SK-MEL-5 (cell line): ENCODE results near the gene UROS. TPM values are rescaled to one million over a fixed set of nuclear protein-coding genes. Genes with fewer than 3 reads are reported as not detected.

ENCODE experiments used
- DNase-seq: peaks from one replicate; pipeline ENCODE4 v3.0.0-alpha.2; 2016; ENCODE audit warnings: low read depth, low spot score
- in situ Hi-C: cut with HindIII; loops from 2 replicates; pipeline ENCODE4 v1.10.0; 2016; ENCODE audit warnings: low sequenced_read_pairs, high pct_unique_total_duplicates, low pct_unique_long_range_greater_than_20kb
- total RNA-seq: library from RNA; depleted of rRNA; stranded (reverse); fragments of >200 nt; shearing (Covaris generic); gene quantifications from 2 replicates; pipeline ENCODE4 v1.2.3, GENCODE V29; 2014

The UROS gene
- total RNA-seq, 1 experiment from 2014 or later: 99.9 TPM

- in situ Hi-C loops: no loop called here
- no peak for DNase-seq
These were observed 23.4 kb downstream of the UROS start for GRCh38 chr10:125799451-125800182.

GRCh38 chr10:125797994-125798662, 24.9 kb downstream of the UROS start:
- in situ Hi-C loops: no loop called here

DNA sequence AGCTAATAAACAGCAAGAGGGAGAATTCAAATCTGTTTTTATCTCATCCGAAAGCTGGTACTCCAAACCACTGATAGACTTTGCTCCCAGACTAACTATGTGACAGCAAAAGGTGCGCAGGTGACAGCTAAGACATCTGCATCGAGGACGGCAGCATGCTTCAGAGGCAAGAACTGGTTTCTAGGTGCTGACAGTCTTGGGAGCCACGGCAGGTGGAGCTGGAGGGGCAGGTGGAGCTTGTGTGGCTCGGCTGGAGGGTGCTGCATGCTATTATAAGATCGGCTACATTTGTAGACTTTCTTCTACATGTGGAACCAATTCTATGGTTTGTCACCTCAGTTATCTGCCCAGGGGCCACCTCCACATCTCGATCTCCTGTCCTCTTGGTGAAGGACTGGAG, 25.6 kb downstream of the UROS start:
- no peak for DNase-seq
- in situ Hi-C loops: no loop called here

More at GRCh38 chr10:125797994-125798662, 24.9 kb downstream of the UROS start:
- no peak for DNase-seq

GRCh38 chr10:125795637-125796190, 27.3 kb downstream of the UROS start:
- DNase-seq: no peak
- in situ Hi-C loops: no loop called here

- in situ Hi-C loops: no loop called here
- DNase-seq: peak; percentile 59
These were observed 27.9 kb downstream of the UROS start for GRCh38 chr10:125795128-125795527.

DNA sequence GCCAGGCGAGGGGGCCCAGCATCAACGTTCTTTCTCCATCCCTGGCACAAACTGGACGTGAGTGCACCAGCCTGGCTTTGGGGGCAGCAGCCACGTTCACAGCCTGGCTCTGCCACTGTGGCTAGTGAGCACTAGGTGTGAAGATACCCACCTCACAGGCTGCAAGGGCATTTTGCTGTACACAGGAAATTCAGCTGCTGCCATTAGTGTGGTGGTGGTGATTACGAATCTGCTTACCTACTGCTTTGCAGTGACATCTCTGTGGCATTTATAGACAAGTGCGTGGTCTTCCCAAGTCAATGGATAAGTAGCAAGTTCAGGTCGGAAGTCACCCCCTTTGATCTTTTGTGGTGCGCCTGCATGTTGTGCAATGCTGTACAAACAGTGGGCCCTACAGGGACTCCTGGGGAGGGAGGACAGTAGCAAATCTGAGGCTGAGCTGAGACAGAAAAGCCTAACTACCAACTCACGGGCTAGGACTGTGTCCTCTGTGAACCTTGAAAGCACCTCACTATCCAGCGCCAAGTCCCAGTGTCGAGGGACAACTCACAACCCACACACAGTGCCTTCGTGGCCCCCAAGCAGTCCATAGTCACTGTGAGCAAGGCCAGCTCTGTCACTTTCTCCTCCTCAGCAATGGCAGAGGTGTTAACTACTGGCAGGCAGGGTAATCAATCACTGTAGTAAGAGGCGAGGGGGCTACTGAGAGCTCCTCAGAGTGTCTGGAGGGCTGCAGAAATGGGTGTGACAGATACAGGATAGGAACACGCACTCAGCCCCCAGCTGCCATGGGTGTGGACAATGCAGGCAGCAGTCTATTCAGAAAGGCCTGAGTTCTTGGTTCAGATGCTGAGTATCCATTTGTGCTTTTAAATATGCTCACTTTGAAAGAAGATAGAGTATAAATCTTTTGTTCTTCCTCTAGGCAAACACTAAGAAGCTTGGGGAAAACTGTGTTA, 30.4 kb downstream of the UROS start:
- in situ Hi-C loops: no loop called here
- no peak for DNase-seq

DNA sequence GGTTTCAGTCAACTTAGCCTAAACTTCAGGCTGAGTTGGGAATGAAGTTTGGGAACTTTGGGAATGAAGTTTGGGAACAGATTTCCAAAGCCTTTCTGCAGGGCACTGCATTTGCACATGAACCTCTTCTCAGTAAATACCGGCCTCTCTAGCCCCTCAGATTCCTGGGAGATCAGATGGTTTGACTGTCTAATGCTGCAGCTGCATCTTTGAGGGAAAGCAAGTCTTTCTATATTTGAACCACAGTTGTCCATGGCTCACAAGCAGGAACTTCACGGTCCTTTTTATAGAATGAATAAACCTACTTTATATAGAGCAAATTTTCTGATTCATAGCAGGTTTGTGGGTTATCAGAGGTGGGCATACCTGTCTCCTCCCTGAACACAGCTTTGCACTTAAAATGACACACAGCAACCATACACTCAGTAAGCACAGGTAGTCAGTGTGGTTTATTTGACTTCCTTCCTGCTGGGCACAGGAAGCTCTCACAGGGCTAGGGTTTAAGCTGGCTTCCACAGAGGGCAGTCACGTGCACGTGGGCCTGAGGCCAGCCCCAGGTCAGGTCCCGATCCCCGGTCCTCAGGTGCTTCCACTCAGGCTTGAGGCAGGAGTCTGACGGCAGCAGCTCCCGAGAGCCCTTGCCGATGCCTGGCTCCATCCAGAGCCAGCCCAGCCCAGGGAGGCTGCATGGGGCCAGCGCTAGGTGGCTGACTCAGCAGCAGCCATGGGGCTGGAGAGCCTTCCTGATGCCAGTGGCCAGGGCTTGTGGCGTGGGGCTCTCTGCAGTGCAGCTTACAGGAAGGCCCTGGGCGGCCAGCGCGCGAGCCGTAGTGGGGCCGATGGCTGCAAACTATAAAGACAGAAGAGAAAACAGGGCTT, 34.7 kb downstream of the UROS start:
- DNase-seq: no peak
- in situ Hi-C loops: no loop called here

DNA sequence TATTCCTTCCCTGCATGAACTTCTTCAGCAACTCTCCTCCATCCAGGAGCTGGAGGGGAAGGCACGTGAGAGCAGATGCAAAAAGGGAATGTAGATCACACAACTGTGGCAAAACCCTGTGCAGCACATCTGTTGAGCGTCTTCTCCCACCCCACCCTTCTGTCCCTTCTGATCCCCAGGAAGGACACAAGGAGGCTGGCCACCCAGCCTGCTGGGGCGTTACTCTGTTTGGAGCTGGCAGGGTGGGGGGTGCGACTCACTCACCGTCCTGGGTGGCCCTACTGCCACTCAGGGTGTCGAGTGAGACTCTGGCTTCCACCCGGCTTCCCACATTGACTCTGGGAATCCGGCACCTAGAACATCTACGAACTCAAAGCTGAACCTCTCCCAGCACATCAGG, 37.3 kb downstream of the UROS start:
- DNase-seq: no peak

GRCh38 chr10:125783957-125784356, 39.1 kb downstream of the UROS start:
- in situ Hi-C loops: no loop called here
- no peak for DNase-seq

More for the DNA sequence above, 37.3 kb downstream of the UROS start:
- in situ Hi-C loops: no loop called here

DNA sequence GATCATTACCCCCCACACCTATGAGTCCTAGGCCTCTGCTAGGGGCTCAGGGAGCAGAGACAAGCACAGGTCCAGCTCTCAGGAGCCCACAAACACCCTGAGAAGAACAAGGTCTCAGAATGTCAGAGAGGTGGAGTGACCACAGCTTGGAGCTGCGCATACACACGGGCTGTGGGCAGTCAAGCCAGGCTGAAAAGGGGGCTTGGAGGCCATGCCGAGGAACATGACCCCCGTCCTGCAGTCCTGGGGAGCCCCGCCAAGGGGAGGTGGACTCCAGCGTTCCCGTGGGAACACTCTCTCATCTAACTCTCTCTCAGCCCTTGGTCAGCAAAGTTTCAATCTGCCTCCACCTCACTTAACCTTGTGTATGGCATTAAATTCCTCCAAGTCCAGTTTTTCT, 39.6 kb downstream of the UROS start:
- in situ Hi-C loops: no loop called here
- no peak for DNase-seq

GRCh38 chr10:125782616-125783015, 40.4 kb downstream of the UROS start:
- no peak for DNase-seq

DNA sequence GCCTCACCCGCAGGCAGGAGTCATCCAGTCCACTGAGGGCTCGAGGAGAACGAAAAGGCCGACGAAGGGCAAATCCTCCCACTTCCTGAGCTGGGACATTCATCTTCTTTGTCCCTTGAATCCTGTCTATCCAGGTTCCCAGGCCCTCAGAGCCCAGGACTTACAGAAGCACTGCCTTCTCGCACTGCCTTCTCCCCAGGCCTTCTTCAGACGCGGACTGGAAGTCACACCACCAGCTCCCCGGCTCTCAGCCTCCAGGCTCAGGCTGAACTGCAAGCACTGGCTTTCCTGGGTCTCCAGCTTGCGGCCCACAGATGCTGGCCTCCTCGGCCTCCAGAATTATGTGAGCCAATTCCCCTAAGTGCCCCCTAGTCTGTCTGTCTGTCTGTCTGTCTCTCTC, 41.0 kb downstream of the UROS start:
- DNase-seq: no peak
- in situ Hi-C loops: no loop called here

More at GRCh38 chr10:125782616-125783015, 40.4 kb downstream of the UROS start:
- in situ Hi-C loops: no loop called here

GRCh38 chr10:125781374-125781773, 41.7 kb downstream of the UROS start:
- in situ Hi-C loops: no loop called here
- no peak for DNase-seq

DNA sequence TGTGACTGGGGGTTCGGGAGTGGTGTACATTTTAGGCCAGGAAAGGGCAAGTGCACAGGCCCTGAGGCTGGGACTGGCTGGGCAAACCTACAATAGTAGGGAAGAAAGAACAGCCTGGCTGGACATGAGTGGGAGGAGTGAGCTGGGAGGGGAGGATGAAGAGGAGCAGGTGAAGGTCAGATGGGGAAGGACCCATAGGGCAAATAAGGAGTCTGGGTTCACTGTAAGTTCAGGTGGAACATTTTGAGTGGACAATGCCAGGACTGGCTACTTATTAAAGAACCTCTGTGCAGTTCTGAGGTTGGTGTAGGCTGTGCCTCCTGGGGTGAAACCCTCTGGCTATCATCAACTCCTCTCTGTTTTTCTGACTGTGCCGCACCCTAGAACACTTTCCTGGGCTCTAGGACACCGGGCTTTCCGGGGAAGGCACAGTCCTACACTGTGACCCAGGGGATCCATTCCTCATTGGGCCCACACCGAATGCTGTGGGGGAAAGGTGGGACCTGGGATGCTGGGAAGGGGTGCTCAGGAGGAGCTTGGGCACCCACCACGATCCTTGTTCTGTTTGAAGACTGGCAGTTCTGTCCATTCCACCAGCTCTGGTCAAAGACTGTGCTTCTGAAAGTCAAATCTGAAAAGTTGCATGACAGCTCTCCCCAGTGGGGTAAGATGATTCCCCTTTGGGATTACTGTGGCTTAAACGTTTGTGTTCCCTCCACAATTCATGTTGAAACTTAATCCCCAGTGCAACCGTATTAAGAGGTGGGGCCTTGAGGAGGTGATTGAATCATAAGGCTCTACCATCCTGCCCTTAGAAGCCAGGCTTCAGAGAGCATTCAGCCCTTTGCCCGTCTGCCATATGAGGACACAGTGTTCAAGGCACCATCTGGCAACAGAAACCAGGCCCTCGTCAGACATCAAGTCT, 43.4 kb downstream of the UROS start:
- DNase-seq: no peak
- in situ Hi-C loops: no loop called here

DNA sequence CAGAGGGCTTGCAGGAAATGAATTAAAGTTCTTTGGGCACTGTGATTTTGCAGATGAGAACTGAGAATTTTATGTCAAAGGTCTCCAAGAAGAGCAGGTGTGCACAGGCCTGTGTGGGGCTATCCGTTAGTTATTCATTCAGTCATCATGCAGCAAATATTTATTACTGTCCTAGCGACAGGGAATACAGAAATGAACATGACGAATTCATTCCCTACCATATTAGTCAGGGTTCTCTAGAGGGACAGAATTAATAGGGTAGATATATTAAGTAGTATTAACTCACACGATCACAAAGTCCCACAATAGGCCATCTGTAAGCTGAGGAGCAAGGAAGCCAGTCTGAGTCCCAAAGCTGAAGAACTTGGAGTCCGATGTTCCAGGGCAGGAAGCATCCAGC, 44.5 kb downstream of the UROS start:
- in situ Hi-C loops: no loop called here
- no peak for DNase-seq

GRCh38 chr10:125777806-125778205, 45.3 kb downstream of the UROS start:
- no peak for DNase-seq
- in situ Hi-C loops: no loop called here
